GM18951 (cell line): ENCODE measurements around the gene LRRTM1.

ENCODE experiments used
- POLR2A ChIP-seq: IDR thresholded peaks from 4 replicates; pipeline ENCODE4 v1.6.1; 2011; ENCODE audit warnings: mild to moderate bottlenecking; ENCODE audit not compliant: insufficient read length, insufficient read depth; ENCODE audit errors: extremely low read depth
- in situ Hi-C: fragments of 300-500 bp; cut with MboI; formaldehyde crosslinking; loops from one replicate; pipeline ENCODE4 v1.12.0; 2022; ENCODE audit warnings: low sequenced_read_pairs, mixed read lengths, inconsistent platforms; ENCODE audit not compliant: unreplicated experiment

LRRTM1 gene, protein sequence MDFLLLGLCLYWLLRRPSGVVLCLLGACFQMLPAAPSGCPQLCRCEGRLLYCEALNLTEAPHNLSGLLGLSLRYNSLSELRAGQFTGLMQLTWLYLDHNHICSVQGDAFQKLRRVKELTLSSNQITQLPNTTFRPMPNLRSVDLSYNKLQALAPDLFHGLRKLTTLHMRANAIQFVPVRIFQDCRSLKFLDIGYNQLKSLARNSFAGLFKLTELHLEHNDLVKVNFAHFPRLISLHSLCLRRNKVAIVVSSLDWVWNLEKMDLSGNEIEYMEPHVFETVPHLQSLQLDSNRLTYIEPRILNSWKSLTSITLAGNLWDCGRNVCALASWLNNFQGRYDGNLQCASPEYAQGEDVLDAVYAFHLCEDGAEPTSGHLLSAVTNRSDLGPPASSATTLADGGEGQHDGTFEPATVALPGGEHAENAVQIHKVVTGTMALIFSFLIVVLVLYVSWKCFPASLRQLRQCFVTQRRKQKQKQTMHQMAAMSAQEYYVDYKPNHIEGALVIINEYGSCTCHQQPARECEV

DNA sequence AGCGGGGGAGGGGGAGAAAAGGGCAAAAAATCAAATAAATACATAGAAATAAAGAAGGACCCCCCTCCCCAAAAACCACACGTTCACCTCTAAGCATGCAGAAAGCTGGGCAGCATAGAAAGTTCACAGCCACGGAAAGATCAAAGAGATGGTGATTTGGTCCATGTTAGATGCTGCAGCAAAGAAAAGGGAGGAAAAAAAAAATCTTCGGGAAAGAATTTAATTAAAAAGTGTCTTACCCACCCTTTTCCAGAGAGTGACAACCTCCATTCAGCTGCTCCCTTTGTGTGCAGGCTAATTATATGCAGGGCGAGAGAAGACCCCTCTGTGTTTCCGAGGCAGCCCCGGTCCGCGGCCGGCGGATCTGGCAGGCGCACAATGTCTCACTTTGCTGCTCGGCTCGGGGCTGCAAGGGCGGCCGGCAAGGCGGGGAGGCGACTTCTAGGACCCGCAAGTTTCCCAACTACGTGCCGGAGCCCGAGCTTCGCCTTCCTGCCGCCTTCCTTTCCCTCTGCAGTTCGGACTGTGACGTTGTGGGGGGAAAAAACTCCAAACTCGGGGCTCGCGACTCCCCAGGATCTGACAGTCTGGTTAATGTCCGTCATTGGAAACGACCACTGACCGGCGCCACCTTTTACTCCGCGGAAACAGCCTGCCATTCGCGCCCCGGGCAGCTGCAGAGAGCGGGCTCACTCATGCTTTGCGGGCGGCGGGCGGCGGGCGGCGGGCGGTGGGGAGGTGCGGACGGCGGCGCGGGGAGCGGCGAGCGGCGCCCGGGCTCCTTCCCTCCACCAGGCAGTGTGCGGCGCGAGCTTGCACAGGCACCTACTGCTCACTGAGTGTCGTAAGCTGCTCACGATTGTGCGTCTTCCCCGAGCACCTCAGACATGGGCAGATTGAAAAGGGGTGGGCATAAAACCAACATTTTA lies at the start of gene LRRTM1:
LRRTM1 (minus strand) TSS at position 844 of the 929 bp plus-strand sequence. CDS start 933 bp downstream, outside the sequence.
- in situ Hi-C loops = no loop called here
- no peak for TF ChIP-seq POLR2A

DNA sequence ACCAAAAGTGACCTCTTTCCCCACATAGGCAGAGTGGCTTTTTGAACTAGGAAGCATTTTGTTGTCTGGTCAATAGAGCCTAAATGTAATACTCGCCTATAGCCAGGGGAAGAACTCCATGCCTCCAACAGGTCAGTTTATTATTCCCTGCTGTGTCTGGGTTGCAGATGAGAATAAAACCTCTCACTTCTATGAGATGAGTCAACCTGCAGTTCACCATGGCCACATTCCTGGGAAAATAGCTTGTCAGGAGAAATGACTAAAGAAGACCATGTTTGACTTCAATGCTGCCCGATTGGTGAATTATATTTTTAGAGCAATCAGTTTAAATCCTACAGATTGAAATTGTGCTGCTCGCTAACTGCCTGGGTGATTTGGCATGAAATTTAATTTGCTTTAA lies 46.7 kb upstream of the LRRTM1 start:
- TF ChIP-seq POLR2A = no peak
- in situ Hi-C loops = no loop called here

DNA sequence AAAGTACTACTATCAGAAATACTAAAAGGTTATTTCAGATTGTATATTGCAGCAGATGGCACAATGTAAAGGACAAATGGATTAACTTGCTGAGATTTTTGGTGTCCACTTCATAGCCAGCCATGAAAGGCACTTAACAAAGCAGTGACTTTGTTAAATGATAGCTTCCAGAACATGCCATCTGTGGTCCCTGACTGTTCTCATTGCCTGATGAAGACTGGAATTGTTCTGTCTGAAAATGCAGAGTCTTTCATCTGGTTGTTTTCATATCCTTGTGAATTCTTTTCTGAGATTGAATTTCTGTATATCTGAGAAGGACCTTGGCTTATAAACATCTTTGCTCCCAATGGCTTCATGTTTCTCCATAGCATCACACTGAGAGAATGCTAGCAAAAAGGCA lies 44.4 kb upstream of the LRRTM1 start:
- in situ Hi-C loops = no loop called here
- no peak for TF ChIP-seq POLR2A

DNA sequence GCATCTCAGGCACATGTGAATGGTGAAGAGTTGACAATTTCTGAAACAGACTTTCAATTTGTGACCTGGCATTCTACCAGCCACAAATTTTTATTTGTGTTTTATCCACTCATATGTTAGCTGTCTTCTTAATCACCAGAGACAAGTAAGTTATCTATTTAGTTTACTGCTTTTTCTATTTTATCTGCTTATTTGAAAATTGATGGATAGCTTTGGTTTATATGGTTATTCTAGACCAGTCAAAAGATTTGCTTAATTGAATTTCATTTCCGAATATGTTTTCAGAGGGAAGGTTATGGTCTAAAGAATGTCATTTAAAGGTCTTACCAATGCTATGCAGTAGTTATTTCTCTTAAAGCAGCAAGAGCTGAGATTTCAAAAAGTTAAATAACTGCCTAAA lies 43.5 kb upstream of the LRRTM1 start:
- TF ChIP-seq POLR2A = no peak
- in situ Hi-C loops = no loop called here

DNA sequence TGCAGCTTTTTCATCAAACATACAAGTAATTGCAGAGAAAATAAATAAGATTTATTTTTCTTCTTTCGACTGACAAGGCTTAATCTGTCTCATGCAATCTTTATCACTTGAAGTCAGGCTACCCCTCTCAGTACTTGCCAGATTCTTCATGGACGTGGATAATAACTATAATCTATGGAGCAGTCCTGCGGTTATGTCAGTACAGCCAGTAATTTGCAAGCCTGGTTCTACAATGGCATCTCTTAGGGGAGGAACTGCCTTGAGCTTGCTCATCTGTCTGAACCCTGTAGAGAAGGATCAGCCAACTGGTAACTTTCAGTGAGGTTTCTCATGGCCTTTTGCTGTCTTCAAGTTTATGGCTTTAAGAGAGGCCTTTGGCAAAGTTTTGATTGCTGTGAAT lies 35.5 kb upstream of the LRRTM1 start:
- in situ Hi-C loops = no loop called here
- no peak for TF ChIP-seq POLR2A

DNA sequence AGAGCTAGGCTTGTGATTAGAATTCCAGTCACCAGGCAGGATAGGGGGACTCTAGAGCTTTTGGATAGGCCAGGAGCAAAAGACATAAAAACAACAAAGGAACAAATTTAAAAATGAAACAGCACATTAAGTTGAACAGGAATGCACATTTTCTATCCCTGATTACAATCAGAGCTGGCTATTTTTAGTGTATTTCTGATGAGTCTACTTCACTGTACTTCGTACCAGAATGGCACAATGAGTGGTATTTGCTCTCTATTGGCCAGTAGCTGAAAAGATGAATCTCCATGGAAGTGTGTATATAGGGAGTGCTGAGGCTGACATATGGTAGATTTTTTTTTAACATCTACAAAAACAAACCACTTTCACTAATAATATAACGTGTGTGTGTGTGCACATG lies 34.2 kb upstream of the LRRTM1 start:
- in situ Hi-C loops = no loop called here
- no peak for TF ChIP-seq POLR2A

DNA sequence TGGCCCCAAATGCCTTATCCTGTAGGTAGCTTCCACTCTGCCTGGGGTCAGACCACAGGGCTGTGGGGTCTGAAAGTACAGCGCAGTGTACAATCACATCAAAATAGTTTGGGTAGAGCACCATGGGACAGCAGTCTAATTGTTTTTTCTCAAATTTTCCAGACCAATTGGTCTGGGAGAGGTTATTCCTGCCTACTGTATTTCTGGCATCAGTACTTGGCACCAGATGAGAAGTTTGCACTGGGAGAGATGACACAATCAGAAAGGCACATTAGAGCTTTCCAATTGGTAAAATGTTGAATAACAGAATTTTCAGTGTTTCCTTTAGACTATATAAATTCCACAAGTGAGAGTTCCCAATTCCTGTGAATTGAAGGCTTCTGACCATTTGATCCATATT lies 30.9 kb upstream of the LRRTM1 start:
- in situ Hi-C loops = no loop called here
- no peak for TF ChIP-seq POLR2A

DNA sequence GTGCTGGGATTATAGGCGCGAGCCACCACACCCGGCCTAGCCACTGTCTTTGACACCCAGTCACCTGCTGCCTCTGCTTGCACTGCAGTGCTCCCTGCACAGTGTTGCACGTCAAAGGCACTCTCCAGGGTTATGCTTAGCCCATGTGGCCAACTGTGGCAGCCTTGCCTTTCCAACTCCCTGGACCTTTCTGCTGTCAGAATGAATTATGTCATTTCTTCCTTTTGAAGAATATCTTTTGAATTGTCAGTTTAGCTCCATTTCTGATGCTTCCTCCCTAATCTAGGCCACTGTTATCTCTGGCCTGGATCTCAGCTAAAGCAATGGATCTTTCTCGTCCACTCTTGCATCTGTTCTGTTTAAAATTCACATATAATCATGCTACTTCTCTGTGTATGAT lies 29.3 kb upstream of the LRRTM1 start:
- TF ChIP-seq POLR2A = no peak

DNA sequence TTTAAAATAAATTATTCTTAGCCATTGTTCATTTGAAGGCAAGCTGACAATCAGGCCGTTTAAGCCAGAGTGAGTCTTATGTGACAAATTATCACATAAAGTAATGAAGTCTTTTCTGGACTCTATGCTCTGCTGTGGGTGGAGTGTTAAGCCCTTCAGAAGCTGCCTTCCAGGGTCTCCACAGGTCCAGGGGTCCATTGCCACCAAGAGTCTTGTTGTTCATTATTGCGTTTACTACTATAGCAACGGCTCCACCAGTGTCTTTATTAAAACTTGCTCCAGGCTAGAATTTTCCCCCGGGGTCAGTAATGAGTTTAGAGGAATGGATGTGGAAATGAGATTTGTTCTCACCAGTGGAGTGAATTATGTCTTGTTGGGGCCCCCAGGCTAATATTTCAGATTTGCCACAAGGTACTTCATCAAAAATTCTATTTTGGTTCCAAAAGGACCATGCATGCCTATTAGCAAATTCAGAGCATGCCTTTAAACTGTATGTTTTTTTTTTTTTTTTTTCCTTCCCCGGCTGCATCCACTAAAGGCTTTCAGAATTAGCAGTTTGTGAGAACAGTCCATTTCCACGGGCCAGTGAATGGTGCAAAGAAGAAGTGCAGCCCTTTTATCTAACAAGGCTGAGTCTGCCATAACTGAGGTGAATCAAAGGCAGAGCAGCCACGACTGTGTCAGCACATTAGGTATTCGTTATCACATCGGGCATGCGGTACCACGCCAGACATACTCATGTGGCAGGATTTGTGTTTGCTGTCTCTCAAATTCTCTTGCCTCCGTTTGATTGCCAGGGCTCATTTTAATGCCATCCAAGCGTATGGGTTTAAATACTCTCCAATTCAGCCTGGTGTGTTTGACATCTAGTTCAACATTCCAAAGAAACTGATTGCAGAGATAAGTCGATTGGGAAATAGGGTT lies 26.2 kb upstream of the LRRTM1 start:
- no peak for TF ChIP-seq POLR2A
- in situ Hi-C loops = no loop called here

More for the DNA sequence above, 29.3 kb upstream of the LRRTM1 start:
- in situ Hi-C loops = no loop called here

DNA sequence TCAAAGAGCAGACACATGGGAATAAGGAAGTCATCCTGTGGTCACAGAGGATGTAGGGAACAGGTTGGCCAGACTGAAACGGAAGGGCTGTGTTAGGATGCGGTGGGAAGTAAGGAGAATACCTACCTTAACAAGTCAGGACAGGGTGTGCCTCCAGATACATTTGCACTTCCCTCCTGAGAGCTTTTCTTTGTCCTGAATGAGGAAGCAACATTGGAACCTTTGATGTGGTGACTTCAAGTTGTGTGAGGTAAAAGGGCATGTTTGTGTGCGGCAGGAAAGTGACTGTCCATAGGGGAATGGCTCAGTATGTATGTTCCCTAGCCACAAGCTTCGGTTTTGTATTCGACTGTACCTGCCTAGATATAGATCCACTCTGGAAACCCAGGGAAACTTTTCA lies 24.9 kb upstream of the LRRTM1 start:
- in situ Hi-C loops = no loop called here
- no peak for TF ChIP-seq POLR2A

DNA sequence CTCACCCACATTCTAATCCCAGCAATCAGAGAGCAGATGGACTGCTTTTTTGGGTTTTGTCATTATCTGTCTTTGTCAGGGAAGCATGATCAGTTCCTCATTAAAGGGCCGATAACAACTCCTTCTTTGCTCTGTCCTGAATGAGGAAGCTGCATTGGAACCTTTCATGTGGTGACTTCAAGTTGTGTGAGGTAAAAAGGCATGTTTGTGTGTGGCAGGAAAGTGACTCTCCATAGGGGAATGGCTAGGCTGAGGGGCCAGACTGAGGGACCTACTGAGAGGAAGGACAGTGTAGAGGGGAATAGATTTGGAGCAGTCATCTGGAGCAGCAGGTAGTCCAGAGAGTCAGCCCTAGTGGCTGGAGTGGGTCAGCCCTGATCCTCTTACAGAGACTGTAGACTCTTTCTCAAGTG lies 23.6 kb upstream of the LRRTM1 start:
- TF ChIP-seq POLR2A = no peak
- in situ Hi-C loops = no loop called here

DNA sequence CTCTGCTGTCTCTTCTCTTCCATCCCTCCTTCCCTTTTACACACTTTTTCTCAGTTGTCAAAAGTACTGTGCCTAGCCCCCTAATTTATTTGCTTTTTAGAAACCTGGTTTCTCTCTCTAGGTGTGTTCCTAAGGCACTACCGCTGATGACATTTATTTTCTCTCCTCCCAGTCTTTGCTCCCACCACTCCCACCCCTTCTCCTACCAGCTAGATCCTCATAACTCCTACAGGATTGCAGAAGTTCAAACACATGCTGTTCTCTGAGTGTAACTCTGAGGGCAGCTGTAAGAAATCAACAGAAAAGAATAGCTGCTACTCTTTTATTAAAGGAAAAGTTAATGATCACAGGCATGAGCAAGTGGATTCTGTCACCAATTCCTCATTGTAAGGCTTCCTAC lies 22.3 kb upstream of the LRRTM1 start:
- in situ Hi-C loops = no loop called here
- TF ChIP-seq POLR2A = no peak
